Islet of Langerhans (tissue), 1 donor: ENCODE data around the gene COL25A1.
"Not testable (repeated sequence)": the region's sequence is repeated elsewhere in the genome, so short reads cannot be mapped to it uniquely, and the experiment has no call there.

Experiments
- FAIRE-seq: peaks from one replicate; lab custom pipeline; 2011; peaks lifted over from hg19 to GRCh38; lab: Jason Lieb, UNC

The COL25A1 gene

GRCh38 chr4:109009909-109010308 is 292.5 kb downstream of the COL25A1 start:
- FAIRE-seq: no peak

- no peak for FAIRE-seq
Measured at GRCh38 chr4:109007976-109008375, 294.5 kb downstream of the COL25A1 start.

- FAIRE-seq: no peak
Measured at GRCh38 chr4:109005523-109005922, 296.9 kb downstream of the COL25A1 start.

- FAIRE-seq: no peak
Measured at GRCh38 chr4:109004418-109004817, 298.0 kb downstream of the COL25A1 start.

- FAIRE-seq: no peak
Measured at GRCh38 chr4:109003964-109004363, 298.5 kb downstream of the COL25A1 start.

GRCh38 chr4:108991551-108992328 is 310.7 kb downstream of the COL25A1 start:
- FAIRE-seq: no peak

- FAIRE-seq: no peak
Measured at GRCh38 chr4:108988464-108989195, 313.8 kb downstream of the COL25A1 start.

GRCh38 chr4:108984495-108984894 is 318.0 kb downstream of the COL25A1 start:
- FAIRE-seq: not testable (repeated sequence)

GRCh38 chr4:108982402-108983185 is 319.9 kb downstream of the COL25A1 start:
- no peak for FAIRE-seq

- no peak for FAIRE-seq
Measured at GRCh38 chr4:108980455-108981239, 321.8 kb downstream of the COL25A1 start.

- no peak for FAIRE-seq
Measured at GRCh38 chr4:108979759-108980158, 322.7 kb downstream of the COL25A1 start.

- FAIRE-seq: no peak
Measured at GRCh38 chr4:108978066-108978465, 324.4 kb downstream of the COL25A1 start.

- FAIRE-seq: no peak
Measured at GRCh38 chr4:108972613-108973283, 329.7 kb downstream of the COL25A1 start.

GRCh38 chr4:108971473-108971872 is 331.0 kb downstream of the COL25A1 start:
- no peak for FAIRE-seq

- FAIRE-seq: no peak
Measured at GRCh38 chr4:108965472-108966076, 336.9 kb downstream of the COL25A1 start.

- no peak for FAIRE-seq
Measured at GRCh38 chr4:108965016-108965415, 337.4 kb downstream of the COL25A1 start.

- peak; percentile 38 for FAIRE-seq
Measured at GRCh38 chr4:108963910-108964309, 338.5 kb downstream of the COL25A1 start.

GRCh38 chr4:108959491-108959890 is 343.0 kb downstream of the COL25A1 start:
- no peak for FAIRE-seq

- no peak for FAIRE-seq
Measured at GRCh38 chr4:108954880-108955279, 347.6 kb downstream of the COL25A1 start.

- no peak for FAIRE-seq
Measured at GRCh38 chr4:108953941-108954340, 348.5 kb downstream of the COL25A1 start.
